COLO668 (cell line): Measurements from ENCODE around the gene ANO6.
"Not testable (repeated sequence)": the region's sequence is repeated elsewhere in the genome, so short reads cannot be mapped to it uniquely, and the experiment has no call there.

Source experiments
- DNase-seq: peaks from one replicate; lab custom pipeline; 2025; ENCODE audit not compliant: unreplicated experiment; lab: John Stamatoyannopoulos, UW

ANO6 gene, protein sequence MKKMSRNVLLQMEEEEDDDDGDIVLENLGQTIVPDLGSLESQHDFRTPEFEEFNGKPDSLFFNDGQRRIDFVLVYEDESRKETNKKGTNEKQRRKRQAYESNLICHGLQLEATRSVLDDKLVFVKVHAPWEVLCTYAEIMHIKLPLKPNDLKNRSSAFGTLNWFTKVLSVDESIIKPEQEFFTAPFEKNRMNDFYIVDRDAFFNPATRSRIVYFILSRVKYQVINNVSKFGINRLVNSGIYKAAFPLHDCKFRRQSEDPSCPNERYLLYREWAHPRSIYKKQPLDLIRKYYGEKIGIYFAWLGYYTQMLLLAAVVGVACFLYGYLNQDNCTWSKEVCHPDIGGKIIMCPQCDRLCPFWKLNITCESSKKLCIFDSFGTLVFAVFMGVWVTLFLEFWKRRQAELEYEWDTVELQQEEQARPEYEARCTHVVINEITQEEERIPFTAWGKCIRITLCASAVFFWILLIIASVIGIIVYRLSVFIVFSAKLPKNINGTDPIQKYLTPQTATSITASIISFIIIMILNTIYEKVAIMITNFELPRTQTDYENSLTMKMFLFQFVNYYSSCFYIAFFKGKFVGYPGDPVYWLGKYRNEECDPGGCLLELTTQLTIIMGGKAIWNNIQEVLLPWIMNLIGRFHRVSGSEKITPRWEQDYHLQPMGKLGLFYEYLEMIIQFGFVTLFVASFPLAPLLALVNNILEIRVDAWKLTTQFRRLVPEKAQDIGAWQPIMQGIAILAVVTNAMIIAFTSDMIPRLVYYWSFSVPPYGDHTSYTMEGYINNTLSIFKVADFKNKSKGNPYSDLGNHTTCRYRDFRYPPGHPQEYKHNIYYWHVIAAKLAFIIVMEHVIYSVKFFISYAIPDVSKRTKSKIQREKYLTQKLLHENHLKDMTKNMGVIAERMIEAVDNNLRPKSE

DNA sequence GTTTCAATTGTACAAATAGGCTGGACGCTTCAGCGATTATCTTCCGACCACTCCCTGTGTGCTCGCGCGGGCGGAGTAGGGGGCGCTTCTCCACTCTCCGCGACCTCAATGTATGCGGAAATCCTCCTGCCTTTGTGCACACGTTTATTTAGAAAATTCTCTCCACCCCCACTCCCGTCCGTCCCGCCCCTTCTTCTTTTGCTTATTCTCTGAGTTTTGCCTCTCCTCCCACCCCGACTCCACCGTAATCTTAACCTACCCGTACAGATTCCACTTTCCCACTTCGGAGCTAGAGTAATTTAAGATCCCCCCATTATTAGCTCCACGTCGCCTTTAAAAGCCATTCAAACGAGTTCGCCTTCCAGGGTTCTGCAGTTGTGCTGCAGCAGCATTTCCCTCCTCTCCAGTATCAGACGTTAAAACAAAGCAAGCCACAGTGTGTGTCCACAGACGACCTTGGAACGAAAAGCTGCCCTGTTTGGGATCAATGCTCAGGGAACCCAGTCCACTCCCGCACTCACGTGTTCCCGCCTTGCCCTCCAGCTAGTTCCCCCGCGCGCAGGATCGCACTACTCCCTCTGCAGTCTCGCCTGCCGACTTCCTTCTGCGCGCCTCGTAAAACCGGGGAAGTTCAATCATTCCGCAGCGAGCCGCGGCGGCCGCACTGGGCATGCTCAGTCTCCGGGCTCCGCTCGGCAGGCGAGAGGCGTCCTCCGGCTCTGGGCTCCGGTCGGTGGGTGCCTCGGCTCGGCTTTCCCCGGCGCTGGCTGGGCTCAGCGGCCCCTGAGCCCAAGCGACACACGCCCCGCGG lies at the start of gene ANO6:
ANO6 (plus strand) TSS at position 677 of the 811 bp plus-strand sequence. CDS start 227 bp downstream, outside the sequence.
- DNase-seq: peak; percentile 88

DNA sequence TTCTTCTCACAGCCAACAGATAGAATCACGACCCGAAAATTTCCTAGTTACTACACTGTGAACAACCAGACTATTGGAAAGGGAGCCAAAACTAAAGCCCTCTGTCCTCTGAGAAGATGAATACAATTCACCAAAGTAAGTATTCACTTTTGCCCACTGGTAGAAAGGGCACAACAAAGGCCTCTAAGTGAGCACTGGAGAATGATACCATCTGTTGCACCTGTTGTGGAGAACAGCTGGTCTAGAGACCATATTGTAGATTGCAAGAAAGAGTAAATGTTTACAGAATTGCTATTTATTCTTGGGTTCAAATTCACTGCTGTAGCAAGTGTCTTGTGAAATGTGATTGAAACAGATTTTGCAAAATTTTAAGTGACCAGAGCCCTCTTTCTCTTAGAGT lies 46.9 kb upstream of the ANO6 start:
- DNase-seq: no peak

DNA sequence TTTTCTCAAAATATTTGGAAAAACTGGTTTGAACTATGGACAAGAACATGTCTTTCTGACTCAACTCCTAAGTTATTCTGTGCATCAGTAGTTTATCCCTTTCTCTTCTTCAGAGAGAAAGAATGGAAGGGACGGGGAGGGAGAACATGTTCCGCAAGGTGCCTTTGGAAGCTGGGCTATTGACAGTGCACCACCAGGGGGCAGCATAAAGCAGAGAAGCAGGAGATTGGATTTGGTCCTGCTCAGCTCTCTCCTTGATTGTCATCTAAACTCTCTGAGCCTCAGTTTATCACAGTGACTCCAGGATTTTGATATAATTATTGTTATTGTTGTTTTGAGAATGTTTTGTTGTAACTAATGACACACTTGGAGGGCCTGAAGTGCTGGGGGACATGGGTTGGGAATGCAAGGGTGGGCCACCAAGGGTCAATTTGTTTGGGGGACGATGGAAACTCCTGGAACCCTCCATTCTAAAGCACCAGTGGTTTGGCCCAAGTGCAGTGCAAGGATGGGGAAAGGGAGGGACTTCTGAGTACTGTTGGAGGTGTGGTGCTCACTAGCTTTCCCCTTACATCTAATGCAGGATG lies 45.3 kb upstream of the ANO6 start:
- peak; percentile 68 for DNase-seq

DNA sequence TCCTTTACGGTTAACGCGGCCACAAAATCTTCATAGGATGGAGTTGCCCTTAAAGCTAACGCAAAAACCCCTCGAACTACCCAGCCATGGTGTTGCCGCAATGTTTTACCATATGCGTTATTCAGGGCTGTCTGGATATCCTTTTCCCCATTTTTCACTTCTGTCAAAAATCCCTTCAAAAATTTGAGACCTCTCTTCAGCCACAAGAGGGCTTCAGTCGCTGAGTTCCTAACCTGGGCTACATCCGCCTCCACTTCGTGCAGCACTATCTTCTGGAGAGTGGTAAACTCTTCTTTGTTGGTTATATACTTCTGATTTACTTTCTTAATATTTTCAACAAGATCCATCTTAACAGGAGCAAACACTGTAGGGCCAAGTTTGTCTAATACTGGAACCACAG lies 42.6 kb upstream of the ANO6 start:
- DNase-seq: not testable (repeated sequence)

DNA sequence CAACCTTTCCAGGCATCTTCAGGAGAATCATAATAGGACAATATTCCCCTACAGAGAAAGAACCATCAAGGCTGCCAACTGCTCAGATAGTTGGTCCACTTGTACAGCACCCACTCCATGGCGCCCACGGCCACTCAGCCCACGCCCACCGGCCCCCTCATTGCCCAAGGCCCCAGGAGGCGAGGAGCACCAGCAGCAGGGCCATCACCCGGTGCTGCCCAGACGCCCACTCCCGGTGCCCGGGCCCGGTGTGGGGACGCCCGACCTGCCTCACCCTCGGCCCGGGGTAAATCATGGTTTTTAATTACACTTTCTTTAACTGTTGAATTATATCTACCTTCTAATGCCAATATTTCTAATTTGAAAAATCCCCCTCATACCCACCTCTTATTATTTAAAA lies 41.3 kb upstream of the ANO6 start:
- no peak for DNase-seq

DNA sequence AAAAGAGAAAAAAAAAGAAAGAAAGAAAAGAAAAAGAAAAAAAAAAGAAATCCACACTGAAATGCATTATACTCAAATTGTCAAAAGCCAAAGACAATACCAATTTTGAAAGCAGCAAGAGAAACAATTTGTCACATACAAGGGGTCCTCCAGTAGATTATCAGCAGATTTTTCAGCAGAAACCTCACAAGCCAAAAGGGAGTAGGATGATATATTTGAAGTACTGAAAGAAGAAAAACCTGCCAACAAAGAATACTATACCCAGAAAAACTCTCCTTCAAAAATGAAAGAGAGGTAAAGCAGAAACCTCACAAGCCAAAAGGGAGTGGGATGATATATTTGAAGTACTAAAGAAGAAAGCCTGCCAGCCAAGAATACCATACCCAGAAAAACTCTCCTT lies 37.1 kb upstream of the ANO6 start:
- DNase-seq: no peak

DNA sequence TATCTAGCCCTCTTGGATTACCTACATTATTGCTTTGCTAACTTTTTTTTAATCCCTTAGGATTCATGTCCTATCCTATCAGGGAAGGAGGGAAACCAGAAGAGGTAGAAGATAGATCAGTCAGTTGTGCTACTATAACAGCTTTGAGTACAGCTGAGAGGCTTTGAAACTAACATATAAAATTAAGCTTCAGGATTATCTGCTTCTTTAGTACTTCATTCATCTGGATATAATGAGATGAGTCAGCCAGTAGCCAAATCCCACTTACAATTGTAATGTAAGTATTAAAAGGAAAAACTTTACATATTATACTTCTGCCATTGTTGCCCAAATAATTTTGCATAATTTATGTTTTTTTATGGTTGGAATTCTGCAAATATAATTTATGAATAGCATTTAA lies 33.4 kb upstream of the ANO6 start:
- no peak for DNase-seq

DNA sequence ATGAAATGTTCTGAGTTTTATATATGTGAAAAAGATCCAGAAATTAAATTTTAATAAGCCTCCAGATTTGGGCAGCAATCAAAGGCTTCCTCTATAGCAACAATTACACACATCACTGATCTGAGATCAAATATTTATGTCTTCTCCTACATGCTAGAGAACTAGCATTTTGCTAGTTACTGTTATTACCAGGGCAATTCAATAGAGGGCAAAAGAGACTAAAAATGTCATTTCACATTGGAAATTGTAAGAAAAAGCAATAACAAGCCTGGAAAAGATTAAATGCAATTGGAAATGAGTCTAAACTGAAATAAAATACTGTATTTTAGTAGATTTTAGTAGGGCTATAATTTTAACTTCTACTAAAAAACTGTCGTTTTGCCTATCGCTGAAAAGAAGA lies 32.6 kb upstream of the ANO6 start:
- no peak for DNase-seq

DNA sequence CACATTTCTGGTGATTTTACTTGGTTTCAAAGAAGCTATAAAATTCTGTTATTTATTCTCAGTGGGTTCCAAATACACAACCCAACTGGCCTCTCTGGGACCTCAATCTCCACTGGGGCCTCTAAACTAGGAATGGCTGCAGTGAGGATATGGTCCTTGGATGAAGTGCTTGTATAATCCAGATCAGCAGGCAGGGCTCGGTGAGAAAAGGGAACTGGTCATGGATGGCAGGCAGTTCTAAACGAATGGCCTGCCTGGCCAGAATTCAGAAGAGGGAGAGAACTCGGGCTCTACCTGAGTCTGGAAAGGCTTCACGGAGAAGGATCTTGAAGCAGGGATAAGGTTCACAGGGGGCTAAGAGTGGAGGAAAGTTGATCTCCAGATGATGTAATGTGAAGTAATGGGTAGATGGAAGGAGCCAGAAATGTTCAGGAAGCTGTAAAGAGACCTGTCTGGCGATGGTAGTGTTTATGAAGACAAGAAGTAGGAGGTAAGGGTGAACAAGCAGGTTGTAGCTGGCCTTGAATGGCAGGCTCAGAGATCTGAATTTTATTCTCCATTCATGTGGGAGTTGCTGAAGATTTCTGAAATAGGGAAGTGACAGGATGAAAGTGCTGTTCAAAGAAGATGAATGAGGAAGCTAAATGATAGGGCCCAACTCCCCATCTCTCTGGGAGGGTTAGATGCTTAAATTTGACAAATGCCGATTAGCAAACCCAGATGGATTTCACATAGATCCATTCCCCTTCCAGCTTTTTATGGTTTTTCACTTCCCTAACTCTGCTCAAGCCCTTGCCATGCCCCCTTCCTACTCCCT lies 31.5 kb upstream of the ANO6 start:
- no peak for DNase-seq

DNA sequence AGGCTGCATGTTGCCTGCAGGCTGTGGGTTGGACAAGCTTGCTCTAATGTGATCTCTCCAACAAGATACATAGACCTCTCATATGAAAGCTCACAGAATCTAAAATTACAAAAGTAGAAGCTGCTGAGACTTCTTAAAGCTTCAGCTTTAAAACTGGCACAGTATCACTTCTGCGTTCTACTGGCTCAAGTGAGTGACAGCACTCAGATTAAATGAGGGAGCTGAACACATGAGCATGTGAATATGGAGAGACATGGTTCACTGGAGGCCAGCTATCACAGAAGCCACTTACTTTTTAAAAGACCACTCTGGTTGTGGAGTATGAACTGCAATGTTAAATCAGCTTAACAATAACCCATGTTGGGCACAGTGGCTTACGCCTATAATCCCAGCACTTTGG lies 29.1 kb upstream of the ANO6 start:
- DNase-seq: no peak

DNA sequence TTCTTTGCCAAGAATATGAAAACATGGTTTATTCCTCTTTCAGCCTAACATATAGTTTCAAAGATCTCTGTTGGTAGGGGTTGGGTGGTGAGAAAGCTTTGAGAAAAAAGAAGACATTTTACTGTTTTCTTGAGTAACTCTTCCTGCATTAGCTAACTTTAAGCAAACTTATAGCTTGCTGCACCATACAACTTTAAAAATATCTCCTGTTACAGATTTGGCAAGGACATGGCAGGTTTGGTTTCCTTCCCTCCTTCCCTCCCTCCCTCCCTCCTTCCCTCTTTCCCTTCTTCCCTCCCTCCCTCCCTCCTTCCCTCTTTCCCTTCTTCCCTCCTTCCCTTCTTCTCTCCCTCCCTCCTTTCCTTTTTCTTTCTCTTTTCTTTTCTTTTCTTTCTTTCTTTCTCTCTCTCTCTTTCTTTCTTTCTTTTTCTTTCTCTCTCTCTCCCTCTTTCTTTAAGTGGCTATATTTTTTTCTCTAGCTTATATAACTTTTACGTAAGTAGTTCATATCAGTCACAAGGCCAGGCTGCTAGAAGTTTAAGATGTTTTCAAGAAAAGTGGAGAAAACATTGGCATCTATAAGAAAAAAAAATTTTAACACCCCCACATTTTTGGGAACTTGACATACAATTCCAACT lies 26.0 kb upstream of the ANO6 start:
- DNase-seq: no peak

DNA sequence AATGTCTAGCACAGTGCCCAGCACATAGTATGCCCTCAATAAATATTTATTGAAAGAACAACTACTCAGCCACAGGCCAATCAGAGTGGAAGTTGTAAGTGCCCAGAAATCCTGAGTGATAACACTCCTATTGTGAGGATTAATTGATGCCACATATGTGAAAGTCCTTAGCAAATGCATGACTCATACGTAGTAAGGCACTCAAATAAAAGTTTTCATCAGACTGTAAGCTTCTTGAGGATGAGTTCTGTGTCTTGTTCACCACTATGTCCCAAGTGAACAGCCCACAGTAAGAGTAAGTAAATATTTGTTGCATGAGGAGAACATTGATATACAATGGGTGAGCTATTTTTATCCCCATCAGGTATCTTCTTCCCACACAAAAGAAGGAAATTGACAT lies 24.7 kb upstream of the ANO6 start:
- DNase-seq: no peak

DNA sequence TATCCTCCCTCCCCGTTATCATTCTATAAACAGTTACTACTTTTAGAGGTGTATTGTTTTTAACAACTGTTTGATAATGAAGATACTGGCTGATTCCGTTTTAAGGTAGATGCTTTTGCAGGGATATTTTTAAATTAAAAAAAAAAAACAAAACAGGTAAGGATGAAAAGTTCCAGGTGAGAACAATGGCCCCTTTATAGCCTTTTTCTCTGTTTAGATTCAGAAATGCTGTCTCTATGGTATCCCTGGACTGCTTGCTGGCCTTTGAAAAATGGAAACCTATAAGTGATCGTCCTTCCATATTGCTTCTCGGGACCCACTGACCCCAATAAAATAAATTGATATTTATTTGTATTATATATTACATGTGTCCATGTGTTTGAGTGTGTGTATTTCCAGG lies 23.2 kb upstream of the ANO6 start:
- no peak for DNase-seq

DNA sequence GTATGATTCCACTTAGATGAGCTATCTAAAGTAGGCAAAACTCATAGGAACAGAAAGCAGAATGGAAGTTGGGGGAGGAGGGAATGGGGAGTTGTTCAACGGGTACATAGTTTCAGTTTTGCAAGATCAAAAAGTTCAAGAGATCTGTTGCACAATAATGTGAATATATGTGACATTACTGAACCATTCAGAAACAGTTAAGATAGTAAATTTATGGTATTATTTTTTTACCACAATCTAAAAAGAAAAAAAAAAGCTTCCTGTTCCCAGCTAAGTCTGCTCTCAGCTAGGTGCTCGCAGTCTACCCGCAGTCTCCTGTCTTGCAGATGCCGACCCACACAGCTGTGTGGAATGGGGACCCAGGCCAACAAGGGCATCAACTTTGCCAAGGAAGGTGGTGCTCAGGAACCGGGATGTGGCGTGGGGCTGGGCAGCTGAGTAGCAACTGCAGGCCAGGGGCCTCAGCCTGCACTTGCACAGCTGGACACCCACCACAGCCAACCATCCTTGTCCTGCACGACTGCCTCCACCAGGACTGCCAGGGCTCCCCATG lies 15.3 kb upstream of the ANO6 start:
- DNase-seq: no peak

DNA sequence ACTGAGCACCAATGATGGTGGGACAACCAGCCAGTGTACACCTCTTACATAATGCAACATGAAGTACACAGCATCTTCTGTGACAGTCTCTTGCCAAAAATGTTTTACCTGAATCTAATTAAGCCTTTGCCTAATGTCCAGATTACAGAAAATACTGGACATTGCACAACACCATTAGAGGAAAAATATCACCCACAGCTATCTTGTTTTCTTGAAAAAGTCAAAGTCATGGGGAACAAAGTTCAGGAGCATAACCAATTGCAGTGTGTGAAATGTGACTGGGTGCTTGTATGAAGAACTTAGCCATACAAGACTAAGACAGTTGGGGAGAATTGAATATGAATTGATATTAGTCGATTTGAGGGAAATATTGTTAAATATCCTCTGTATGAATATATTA lies 12.1 kb upstream of the ANO6 start:
- DNase-seq: no peak

DNA sequence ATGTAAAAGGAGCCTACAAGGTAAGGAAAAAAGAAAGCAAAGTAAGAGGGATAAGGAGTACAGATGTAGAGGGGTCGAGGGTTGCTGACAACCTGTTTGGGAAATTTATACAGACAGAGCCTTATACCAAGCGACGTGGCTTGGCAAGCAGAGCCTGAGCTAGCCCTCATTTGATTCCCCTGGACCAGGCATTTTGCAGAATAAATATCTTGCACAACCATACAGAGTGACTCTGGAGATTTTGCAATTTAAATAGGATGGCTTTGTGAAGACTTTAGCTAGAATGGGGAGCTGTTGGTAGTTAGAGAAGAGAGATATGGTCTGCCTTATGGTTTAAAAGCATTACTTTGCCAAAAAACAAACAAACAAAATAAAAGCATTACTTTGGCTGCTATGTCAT lies 11.1 kb upstream of the ANO6 start:
- no peak for DNase-seq

DNA sequence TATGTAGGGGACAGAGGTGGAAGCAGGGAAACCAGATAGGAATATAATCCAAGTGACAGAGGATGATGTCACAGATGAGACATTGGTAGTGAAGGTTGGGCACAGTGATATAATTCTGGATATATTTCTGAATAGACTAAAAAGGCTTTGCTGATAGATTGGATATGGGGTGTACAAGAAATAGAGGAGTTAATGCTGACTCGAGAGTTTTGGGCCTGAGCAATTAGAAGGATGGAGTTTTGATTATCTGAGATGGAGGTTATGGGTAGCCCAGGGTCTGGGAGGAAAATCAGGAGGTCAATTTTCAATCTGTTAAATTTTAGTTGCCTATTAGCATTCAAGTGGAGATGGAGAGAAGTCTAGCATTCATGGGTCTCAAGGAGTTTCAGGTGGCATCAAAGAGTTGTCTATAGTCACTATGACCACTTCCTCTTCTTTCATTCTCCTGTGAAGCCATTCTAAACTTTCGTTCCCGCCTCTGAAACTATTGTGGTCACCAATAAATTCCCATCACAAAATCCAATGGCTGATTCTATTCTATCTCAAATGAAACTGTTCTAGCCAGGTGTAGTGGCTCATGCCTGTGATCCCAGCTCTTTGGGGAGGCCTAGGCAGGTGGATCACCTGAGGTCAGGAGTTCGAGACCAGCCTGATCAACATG lies 10.6 kb upstream of the ANO6 start:
- DNase-seq: no peak

DNA sequence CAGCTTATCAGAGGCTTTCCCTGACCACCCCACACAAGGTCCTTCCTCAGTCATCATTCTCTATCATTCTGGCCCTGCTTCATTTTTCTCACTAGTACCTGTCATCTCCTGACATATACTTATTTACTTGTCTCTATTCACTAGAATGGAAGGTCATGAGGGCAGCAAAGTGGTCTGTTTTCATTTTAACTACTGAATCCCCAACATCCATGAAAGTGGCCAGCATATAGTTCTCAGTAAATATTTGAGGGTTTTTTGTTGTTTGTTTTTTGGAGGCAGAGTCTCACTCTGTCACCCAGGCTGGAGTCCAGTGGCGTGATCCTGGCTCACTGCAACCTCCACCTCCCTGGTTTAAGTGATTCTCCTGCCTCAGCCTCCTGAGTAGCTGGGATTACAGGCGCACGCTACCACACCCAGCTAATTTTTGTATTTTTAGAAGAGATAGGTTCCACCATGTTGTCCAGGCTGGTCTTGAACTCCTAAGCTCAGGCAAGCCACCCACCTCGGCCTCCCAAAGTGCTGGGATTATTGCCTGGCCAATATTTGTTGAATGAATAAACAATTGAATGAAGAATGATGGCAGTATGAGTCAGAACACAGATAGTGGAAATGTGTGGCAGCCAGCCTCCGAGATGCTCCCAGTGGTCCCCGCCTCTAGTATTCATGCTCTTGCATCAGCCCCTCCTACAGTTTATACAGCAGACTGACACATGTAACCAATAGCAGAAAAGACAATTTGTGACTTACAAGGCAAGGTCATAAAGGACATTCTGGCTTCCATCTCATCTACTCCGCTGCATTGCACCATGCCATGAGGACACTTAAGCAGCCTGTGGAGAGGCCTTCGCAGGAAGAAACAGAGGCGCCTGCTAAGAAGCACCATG lies 7.0 kb upstream of the ANO6 start:
- DNase-seq: no peak
